Erythroblast (primary cell): ENCODE measurements around the gene UBAC2.

ENCODE experiments used
- GATA1 ChIP-seq: IDR thresholded peaks from 2 replicates; pipeline ENCODE4 v1.6.1; 2011; ENCODE audit warnings: low read depth, mild to moderate bottlenecking, control low read depth, low read length, moderate library complexity
- POLR2A ChIP-seq: IDR thresholded peaks from 2 replicates; pipeline ENCODE4 v1.6.1; 2011; ENCODE audit warnings: mild to moderate bottlenecking, low read length

GRCh38 chr13:99371956-99372355 is 171.3 kb downstream of the UBAC2 start:
- TF ChIP-seq POLR2A, result no peak
- TF ChIP-seq GATA1, result no peak
